OCI-LY7 (cell line): ENCODE results near the gene LTBP2. TPM values are rescaled to one million over a fixed set of nuclear protein-coding genes. Genes with fewer than 3 reads are reported as not detected.

Experiments
- BruUV-seq: library from RNA; stranded (reverse); fragments of 400-500 nt; replicated peaks from 2 replicates; lab custom pipeline; 2021; lab: Mats Ljungman, UMichigan
- CTCF ChIA-PET: fragments of 300-600 bp; sonication (Branson Sonifier 250); formaldehyde crosslinking; loops from one replicate; lab custom pipeline; 2022; ENCODE audit warnings: antibody characterized with exemption; ENCODE audit not compliant: unreplicated experiment; lab: Charles Lee
- POLR2A ChIA-PET: fragments of 300-600 bp; sonication (Branson Sonifier 250); formaldehyde crosslinking; loops from one replicate; lab custom pipeline; 2022; ENCODE audit warnings: antibody characterized with exemption; lab: Charles Lee
- DNase-seq: peaks from one replicate; pipeline ENCODE4 v3.0.0-alpha.2; 2015; ENCODE audit warnings: low spot score
- H2AFZ ChIP-seq: fragments of 200-600 bp; sonication (generic), shearing (Covaris generic); 2 replicates; pipeline ENCODE4 v1.6.1; 2014; ENCODE audit warnings: mild to moderate bottlenecking, antibody characterized with exemption, low read length, moderate library complexity
- H3K27ac ChIP-seq: fragments of 200-600 bp; sonication (generic); 2 replicates; pipeline ENCODE4 v1.5.1; 2014; ENCODE audit warnings: mixed run types, low read depth, mild to moderate bottlenecking, moderate library complexity, low read length, inconsistent platforms; ENCODE audit not compliant: poor library complexity, severe bottlenecking
- H3K36me3 ChIP-seq: fragments of 200-600 bp; sonication (generic); 2 replicates; pipeline ENCODE4 v1.6.1; 2014; ENCODE audit warnings: mild to moderate bottlenecking, antibody characterized with exemption, low read length, moderate library complexity, mixed read lengths; ENCODE audit not compliant: insufficient read depth
- H3K4me1 ChIP-seq: fragments of 200-600 bp; sonication (generic); 2 replicates; pipeline ENCODE4 v1.5.1; 2014; ENCODE audit warnings: mild to moderate bottlenecking, low read length; ENCODE audit not compliant: insufficient read depth, poor library complexity, severe bottlenecking
- H3K4me2 ChIP-seq: fragments of 200-600 bp; sonication (generic); 2 replicates; pipeline ENCODE4 v1.6.1; 2014; ENCODE audit warnings: mild to moderate bottlenecking, low read length
- H3K4me3 ChIP-seq: fragments of 200-600 bp; sonication (generic); 2 replicates; pipeline ENCODE4 v1.5.1; 2014; ENCODE audit warnings: mild to moderate bottlenecking, low read depth, low read length; ENCODE audit not compliant: poor library complexity, severe bottlenecking
- H3K79me2 ChIP-seq: fragments of 200-600 bp; sonication (generic); 2 replicates; pipeline ENCODE4 v1.6.1; 2016; ENCODE audit warnings: low read depth, mild to moderate bottlenecking, low read length, moderate library complexity, mixed read lengths; ENCODE audit not compliant: insufficient read depth
- H3K9me2 ChIP-seq: fragments of 200-600 bp; sonication (generic); 2 replicates; pipeline ENCODE4 v1.6.1; 2016; ENCODE audit warnings: mild to moderate bottlenecking, low read length, mixed read lengths; ENCODE audit not compliant: insufficient read depth
- H3K9me3 ChIP-seq: fragments of 200-600 bp; sonication (generic); 2 replicates; pipeline ENCODE4 v1.6.1; 2014; ENCODE audit warnings: mild to moderate bottlenecking, mixed run types, low read length, mixed read lengths
- H4K20me1 ChIP-seq: fragments of 200-600 bp; sonication (generic); 2 replicates; pipeline ENCODE4 v1.6.1; 2014; ENCODE audit warnings: mild to moderate bottlenecking, antibody characterized with exemption, low read length, moderate library complexity, mixed read lengths; ENCODE audit not compliant: insufficient read depth
- EZH2phosphoT487 ChIP-seq: fragments of 200-600 bp; sonication (generic); IDR thresholded peaks from 2 replicates; pipeline ENCODE4 v1.6.1; 2018; ENCODE audit warnings: low read depth, borderline replicate concordance, mild to moderate bottlenecking, mixed run types, antibody characterized with exemption, low read length, moderate library complexity, mixed read lengths
- intact Hi-C: fragments of 100-400 bp; cut with micrococcal nuclease; formaldehyde crosslinking; loops from one replicate; pipeline ENCODE4 v1.10.0; 2022; ENCODE audit not compliant: unreplicated experiment
- total RNA-seq, 2 experiments: library from RNA; depleted of rRNA in 1 of 2; stranded (reverse); fragments of >200 nt in 1 of 2; shearing (Covaris generic) in 1 of 2; gene quantifications; 2 replicates each; pipeline ENCODE4 v1.2.3, GENCODE V29; 2014 to 2022
- TF ChIP-seq, protein P1 (sequence below): fragments of 200-600 bp; sonication (generic); conservative IDR thresholded peaks from 2 replicates; pipeline ENCODE4 v1.5.1; 2014; ENCODE audit warnings: mild to moderate bottlenecking, antibody characterized with exemption, low read length, moderate library complexity, mixed read lengths

LTBP2 gene
- total RNA-seq, 2 experiments from 2014 or later, result 0.15 to 0.25 TPM

DNA sequence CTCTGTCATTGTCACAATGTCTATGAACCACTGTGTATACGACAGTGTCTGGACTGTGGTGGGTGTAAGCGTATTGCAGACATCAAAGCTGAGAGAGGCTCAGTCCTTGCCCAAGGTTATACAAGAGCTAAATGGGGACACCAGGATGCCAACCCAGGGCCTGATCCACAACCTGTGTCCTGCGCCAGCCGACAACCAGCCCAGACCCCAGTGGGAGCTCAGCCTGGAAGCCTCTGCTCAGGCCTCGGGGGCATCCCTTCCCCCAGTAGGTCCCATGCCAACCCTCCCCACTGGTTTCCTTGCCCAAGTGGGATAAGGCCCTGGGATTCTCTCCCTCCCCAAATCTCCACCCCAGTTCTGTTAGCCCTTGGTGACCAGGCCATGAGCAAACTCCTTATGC lies 54.3 kb downstream of the LTBP2 start:
- TF ChIP-seq EZH2phosphoT487, result no peak
- TF ChIP-seq, protein P1, sequence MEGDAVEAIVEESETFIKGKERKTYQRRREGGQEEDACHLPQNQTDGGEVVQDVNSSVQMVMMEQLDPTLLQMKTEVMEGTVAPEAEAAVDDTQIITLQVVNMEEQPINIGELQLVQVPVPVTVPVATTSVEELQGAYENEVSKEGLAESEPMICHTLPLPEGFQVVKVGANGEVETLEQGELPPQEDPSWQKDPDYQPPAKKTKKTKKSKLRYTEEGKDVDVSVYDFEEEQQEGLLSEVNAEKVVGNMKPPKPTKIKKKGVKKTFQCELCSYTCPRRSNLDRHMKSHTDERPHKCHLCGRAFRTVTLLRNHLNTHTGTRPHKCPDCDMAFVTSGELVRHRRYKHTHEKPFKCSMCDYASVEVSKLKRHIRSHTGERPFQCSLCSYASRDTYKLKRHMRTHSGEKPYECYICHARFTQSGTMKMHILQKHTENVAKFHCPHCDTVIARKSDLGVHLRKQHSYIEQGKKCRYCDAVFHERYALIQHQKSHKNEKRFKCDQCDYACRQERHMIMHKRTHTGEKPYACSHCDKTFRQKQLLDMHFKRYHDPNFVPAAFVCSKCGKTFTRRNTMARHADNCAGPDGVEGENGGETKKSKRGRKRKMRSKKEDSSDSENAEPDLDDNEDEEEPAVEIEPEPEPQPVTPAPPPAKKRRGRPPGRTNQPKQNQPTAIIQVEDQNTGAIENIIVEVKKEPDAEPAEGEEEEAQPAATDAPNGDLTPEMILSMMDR, result no peak
- Histone ChIP-seq H4K20me1 (no peaks in the 10 kb centered on the region), H3K9me3 (no peaks in the 10 kb centered on the region), H2AFZ (no peak overlapping the region), H3K4me3 (no peak overlapping the region), H3K36me3 (no peaks in the 10 kb centered on the region), H3K9me2 (no peaks in the 10 kb centered on the region), H3K27ac (no peak overlapping the region), H3K79me2 (no peaks in the 10 kb centered on the region), H3K4me2 (no peak overlapping the region), H3K4me1 (peaks cover 2% of the 10 kb centered on the region)
- POLR2A ChIA-PET, result no interaction called here
- CTCF ChIA-PET, result interaction anchor here (0.7 kb wide), 1 partner anchor 41 kb away, joined by 4 read pairs; no protein-coding TSS in a partner anchor
- no peak for DNase-seq
- intact Hi-C loops, result no loop called here
- BruUV-seq, result no TSS peak

DNA sequence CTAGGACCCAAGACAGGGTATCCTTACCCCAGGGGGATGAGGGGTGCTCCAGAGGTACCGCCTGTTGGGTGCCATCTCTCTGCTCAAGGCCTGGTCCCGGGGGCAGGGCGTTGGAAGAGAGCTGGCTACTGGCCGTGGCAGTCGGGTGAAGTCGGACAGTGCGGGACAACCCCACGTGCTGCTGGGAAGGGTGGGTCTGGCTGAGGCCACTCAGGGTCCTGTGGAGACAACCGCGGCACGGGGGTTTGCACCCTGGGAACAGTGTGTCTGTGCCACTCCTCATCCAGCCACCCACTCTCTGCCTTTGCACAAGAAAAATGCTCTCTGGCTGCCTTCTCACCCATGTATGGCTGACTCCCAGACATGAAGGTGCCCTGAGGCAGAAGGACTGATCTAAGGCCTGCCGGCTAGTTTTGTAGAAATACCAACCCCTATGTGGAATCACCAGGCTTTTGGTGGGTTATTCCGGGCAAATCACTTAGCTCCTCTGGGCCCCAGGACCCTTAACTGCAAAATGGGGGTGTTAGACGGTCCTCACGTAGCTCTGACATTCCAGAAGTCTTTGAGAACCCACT lies 56.5 kb downstream of the LTBP2 start:
- peaks cover 2% of the 10 kb centered on the region for H3K4me1 ChIP-seq
- CTCF ChIA-PET, result no interaction called here

More for the DNA sequence above, 56.5 kb downstream of the LTBP2 start:
- H4K20me1 ChIP-seq, result no peaks in the 10 kb centered on the region
- POLR2A ChIA-PET, result no interaction called here
- no peaks in the 10 kb centered on the region for H3K9me3 ChIP-seq
- DNase-seq, result no peak
- intact Hi-C loops, result no loop called here
- H3K4me3 ChIP-seq, result no peak overlapping the region
- no peaks in the 10 kb centered on the region for H3K36me3 ChIP-seq
- TF ChIP-seq, protein P1, result no peak
- no peak for TF ChIP-seq EZH2phosphoT487
- H3K79me2 ChIP-seq, result no peaks in the 10 kb centered on the region
- BruUV-seq, result no TSS peak
- no peak overlapping the region for H3K27ac ChIP-seq
- H3K4me2 ChIP-seq, result no peak overlapping the region
- H3K9me2 ChIP-seq, result no peaks in the 10 kb centered on the region
- no peak overlapping the region for H2AFZ ChIP-seq
